CD8-positive, alpha-beta memory T cell (primary cell): ENCODE results near the gene SLC6A19. TPM values are rescaled to one million over a fixed set of nuclear protein-coding genes. Genes with fewer than 3 reads are reported as not detected.

Source experiments
- CTCF ChIA-PET: fragments of 350-600 bp; sonication (Branson Sonifier 250); formaldehyde crosslinking; loops from one replicate; lab custom pipeline; 2021; ENCODE audit warnings: antibody characterized with exemption; lab: Charles Lee
- POLR2A ChIA-PET: fragments of 350-600 bp; sonication (Branson Sonifier 250); formaldehyde crosslinking; loops from one replicate; lab custom pipeline; 2021; ENCODE audit warnings: antibody characterized with exemption; lab: Charles Lee
- DNase-seq, 5 donors: peaks; one replicate each; pipeline versions ENCODE4 v3.0.0 to v3.0.0-alpha.2; 2020 to 2022; ENCODE audit warnings: mixed read lengths in 1 of 5
- H3K27ac ChIP-seq: one replicate; pipeline ENCODE4 v1.7.0; 2013; ENCODE audit warnings: low read depth, mild to moderate bottlenecking, low read length, moderate library complexity
- H3K27me3 ChIP-seq: 2 replicates; pipeline ENCODE4 v1.7.0; 2013; ENCODE audit warnings: low read length, mild to moderate bottlenecking; ENCODE audit not compliant: insufficient read depth, poor library complexity, severe bottlenecking
- H3K36me3 ChIP-seq: 2 replicates; pipeline ENCODE4 v1.7.0; 2013; ENCODE audit warnings: mild to moderate bottlenecking, low read length, moderate library complexity; ENCODE audit not compliant: insufficient read depth
- H3K4me1 ChIP-seq: 2 replicates; pipeline ENCODE4 v1.7.0; 2013; ENCODE audit warnings: mild to moderate bottlenecking, low read length, moderate library complexity; ENCODE audit not compliant: insufficient read depth
- H3K4me3 ChIP-seq: 2 replicates; pipeline ENCODE4 v1.7.0; 2013; ENCODE audit warnings: mild to moderate bottlenecking, low read length
- H3K9me3 ChIP-seq: 2 replicates; pipeline ENCODE4 v1.7.0; 2013; ENCODE audit warnings: mild to moderate bottlenecking, low read length
- H3K27ac Mint-ChIP-seq, 8 donors: one replicate each; pipeline ENCODE4 v1.8.0; 2020 to 2021; ENCODE audit warnings: mixed read lengths in 8 of 8, mild to moderate bottlenecking in 6 of 8, inconsistent platforms in 3 of 8, moderate library complexity in 3 of 8
- H3K27me3 Mint-ChIP-seq, 2 donors: one replicate each; pipeline ENCODE4 v1.8.0; 2020 to 2021; ENCODE audit warnings: mixed read lengths in 2 of 2, mild to moderate bottlenecking in 1 of 2, moderate library complexity in 1 of 2
- H3K36me3 Mint-ChIP-seq, 3 donors: one replicate each; pipeline ENCODE4 v1.8.0; 2020 to 2021; ENCODE audit warnings: mixed read lengths in 3 of 3, inconsistent platforms in 1 of 3, mild to moderate bottlenecking in 1 of 3
- H3K4me1 Mint-ChIP-seq, 3 donors: one replicate each; pipeline ENCODE4 v1.8.0; 2020 to 2021; ENCODE audit warnings: mixed read lengths in 3 of 3, inconsistent platforms in 1 of 3, mild to moderate bottlenecking in 1 of 3
- H3K4me3 Mint-ChIP-seq, 7 donors: one replicate each; pipeline ENCODE4 v1.8.0; 2020 to 2021; ENCODE audit warnings: mixed read lengths in 7 of 7, mild to moderate bottlenecking in 6 of 7, moderate library complexity in 4 of 7, inconsistent platforms in 2 of 7
- H3K9me3 Mint-ChIP-seq, 5 donors: one replicate each; pipeline ENCODE4 v1.8.0; 2020 to 2022; ENCODE audit warnings: mixed read lengths in 5 of 5, mild to moderate bottlenecking in 3 of 5, moderate library complexity in 2 of 5, inconsistent platforms in 1 of 5
- polyA plus RNA-seq: library from polyadenylated mRNA; unstranded; fragments of 300-500 nt; fragmentation: Illumina TruSeq; gene quantifications from one replicate; pipeline ENCODE4 v1.2.3, GENCODE V29; 2021
- total RNA-seq, 2 experiments: library from RNA; stranded (reverse); gene quantifications; one replicate each; pipeline ENCODE4 v1.2.3, GENCODE V29; 2021

Gene SLC6A19
- total and polyA plus RNA-seq, 3 experiments from 2014 or later, result not detected

DNA sequence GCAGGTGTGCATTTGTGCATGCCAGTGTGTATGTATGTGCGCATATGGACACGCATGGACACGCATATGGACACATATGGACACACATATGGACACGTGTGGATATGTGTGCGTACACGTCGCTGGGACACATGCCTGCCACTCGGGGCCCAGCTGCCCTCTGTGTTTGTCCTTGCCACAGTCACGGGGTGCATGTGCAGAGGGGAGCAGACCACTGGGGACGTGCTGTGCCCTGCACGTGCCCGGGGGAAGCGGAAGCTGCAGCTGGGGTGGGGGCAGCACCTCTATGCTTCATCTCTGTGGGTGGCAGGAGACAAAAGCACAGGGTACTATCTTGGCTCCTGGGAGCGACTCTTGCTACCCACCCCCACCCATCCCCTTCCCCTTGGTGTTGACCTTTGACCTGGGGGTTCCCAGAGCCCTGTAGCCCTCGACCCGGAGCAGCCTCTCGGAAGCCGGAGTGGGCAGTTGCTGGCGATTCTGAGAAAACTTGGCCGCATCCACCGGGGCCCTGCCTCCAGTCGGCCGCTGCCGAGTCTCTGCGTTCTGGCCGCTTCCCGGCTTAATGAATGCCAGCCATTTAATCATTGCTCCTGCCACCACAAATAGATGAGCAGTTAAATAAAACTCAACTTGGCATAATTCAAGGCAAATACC lies 21.4 kb downstream of the SLC6A19 start:
- Histone ChIP-seq H3K4me1 (no peaks in the 10 kb centered on the region), H3K4me3 (no peak overlapping the region), H3K36me3 (no peaks in the 10 kb centered on the region), H3K27me3 (no peaks in the 10 kb centered on the region), H3K9me3 (no peaks in the 10 kb centered on the region), H3K27ac (no peak overlapping the region)
- Mint-ChIP-seq H3K27ac (no peak overlapping the region), H3K27me3 (peaks cover 2 to 16% of the 10 kb centered on the region in 2 donors), H3K9me3 (no peaks in the 10 kb centered on the region), H3K36me3 (no peaks in the 10 kb centered on the region), H3K4me3 (no peak overlapping the region), H3K4me1 (no peaks in the 10 kb centered on the region)
- POLR2A ChIA-PET, result no interaction called here
- CTCF ChIA-PET, result no interaction called here
- DNase-seq, result no peak

DNA sequence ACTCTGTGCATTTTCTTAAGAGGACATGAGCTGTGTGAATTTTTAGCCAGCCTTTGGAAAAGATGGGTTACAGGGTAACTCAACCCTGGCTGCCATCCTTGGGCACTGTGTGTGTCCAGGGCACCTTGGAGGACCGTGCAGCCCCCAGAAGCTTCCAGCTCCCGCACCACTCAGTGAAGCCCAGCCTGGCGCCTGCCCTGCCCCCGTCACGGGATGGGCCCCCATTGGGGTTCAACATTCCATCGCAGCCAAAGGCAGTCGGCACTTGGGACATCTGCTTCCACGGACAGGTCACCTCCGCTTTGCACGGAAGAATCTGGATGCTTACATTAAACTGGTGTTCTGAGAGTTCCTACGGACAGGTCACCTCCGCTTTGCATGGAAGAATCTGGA lies 21.9 kb downstream of the SLC6A19 start:
- Mint-ChIP-seq H3K9me3 (no peaks in the 10 kb centered on the region), H3K36me3 (no peaks in the 10 kb centered on the region), H3K4me3 (no peak overlapping the region), H3K27ac (no peak overlapping the region), H3K4me1 (no peaks in the 10 kb centered on the region), H3K27me3 (peaks cover 2 to 12% of the 10 kb centered on the region in 2 donors)
- DNase-seq, result no peak
- ChIA-PET POLR2A (no interaction called here), CTCF (no interaction called here)
- H3K9me3 ChIP-seq, result no peaks in the 10 kb centered on the region
- H3K27ac ChIP-seq, result no peak overlapping the region
- H3K4me1 ChIP-seq, result no peaks in the 10 kb centered on the region
- no peak overlapping the region for H3K4me3 ChIP-seq
- no peaks in the 10 kb centered on the region for H3K27me3 ChIP-seq
- H3K36me3 ChIP-seq, result no peaks in the 10 kb centered on the region

DNA sequence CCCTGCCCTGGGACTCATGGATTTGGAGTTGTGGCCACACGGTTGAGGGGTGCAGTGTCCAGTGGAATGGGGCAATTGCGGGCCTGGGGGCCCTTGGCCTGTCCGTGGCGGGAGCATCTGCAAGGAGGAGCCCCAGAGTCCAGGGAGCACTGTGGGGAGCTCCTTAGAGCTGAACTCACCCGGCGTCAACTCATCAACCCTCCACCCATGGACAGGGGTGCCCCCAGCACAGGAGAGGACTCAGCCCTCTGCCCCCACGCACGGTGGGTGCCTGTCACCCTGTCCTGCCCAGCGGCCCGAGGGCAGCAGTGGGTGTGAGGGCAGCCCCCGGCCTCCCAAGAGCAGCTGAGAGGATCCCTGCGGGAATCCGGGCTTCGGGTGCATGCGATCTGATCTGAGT lies 23.2 kb downstream of the SLC6A19 start:
- H3K27me3 ChIP-seq, result peaks cover 4% of the 10 kb centered on the region
- Mint-ChIP-seq H3K4me3 (no peak overlapping the region), H3K4me1 (peaks cover 0 to 4% (median 0%) of the 10 kb centered on the region in 3 donors), H3K9me3 (no peaks in the 10 kb centered on the region), H3K27ac (peak overlapping the region in 1 of 8 donors; percentile 74), H3K27me3 (peaks cover 6 to 14% of the 10 kb centered on the region in 2 donors), H3K36me3 (no peaks in the 10 kb centered on the region)
- H3K9me3 ChIP-seq, result no peaks in the 10 kb centered on the region
- ChIA-PET CTCF (no interaction called here), POLR2A (no interaction called here)
- H3K4me3 ChIP-seq, result no peak overlapping the region
- H3K36me3 ChIP-seq, result no peaks in the 10 kb centered on the region
- DNase-seq, result no peak
- no peak overlapping the region for H3K27ac ChIP-seq
- H3K4me1 ChIP-seq, result no peaks in the 10 kb centered on the region

DNA sequence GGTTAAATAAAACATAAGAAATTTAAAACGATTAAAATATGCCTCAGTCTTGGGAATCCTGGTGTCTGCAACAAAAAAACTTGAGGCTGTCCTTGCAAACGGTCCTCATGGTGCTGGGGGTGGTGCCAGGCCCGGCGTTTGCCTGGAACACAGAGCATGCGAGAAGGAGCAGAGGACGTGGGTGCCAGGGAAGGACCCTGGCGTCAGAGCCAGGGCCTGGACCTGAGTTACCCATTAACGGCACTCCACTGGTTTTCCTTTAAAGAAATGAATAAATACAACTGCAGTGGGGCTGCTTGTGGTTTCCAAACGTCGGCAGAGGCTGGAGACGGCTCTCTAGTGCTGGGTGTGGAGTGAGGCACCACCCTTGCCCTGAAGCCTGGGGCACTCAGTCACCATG lies 23.7 kb downstream of the SLC6A19 start, which contains the start of gene SLC6A18:
SLC6A18 (plus strand) TSS at position 301 of the 400 bp plus-strand sequence; CDS start at position 398, 97 bp downstream.
- Histone ChIP-seq H3K36me3 (no peaks in the 10 kb centered on the region), H3K4me1 (no peaks in the 10 kb centered on the region), H3K27me3 (peaks cover 4% of the 10 kb centered on the region), H3K27ac (no peak within 1 kb of the TSS), H3K4me3 (no peak within 1 kb of the TSS), H3K9me3 (no peaks in the 10 kb centered on the region)
- Mint-ChIP-seq H3K9me3 (no peaks in the 10 kb centered on the region), H3K27ac (peak within 1 kb of the TSS in 1 of 8 donors; percentile 74), H3K4me1 (peaks cover 0 to 4% (median 0%) of the 10 kb centered on the region in 3 donors), H3K4me3 (no peak within 1 kb of the TSS), H3K36me3 (no peaks in the 10 kb centered on the region), H3K27me3 (peaks cover 6 to 17% of the 10 kb centered on the region in 2 donors)
- CTCF ChIA-PET, result no interaction called here
- POLR2A ChIA-PET, result no interaction called here
- no peak for DNase-seq

DNA sequence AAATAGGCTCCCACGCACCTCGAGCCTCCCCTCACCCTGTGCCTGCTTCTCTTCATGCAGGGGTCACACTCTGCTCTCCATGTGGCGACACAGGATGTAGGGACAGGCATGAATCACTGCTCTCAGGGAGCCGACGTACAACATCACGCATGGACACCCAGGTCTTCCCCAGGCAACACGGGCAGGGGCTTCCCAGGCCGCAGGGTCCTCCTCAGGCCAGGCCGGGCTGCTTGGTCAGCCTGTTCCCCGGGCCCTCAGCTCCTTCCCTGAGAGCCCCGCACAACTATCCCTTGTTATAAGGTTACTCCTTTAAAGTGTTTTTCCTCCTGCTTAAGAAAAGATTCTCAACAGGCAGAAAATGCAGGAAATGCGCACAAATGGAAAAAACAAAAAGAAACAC lies 24.8 kb downstream of the SLC6A19 start:
- Histone ChIP-seq H3K9me3 (no peaks in the 10 kb centered on the region), H3K4me1 (no peaks in the 10 kb centered on the region), H3K36me3 (no peaks in the 10 kb centered on the region), H3K27me3 (peaks cover 4% of the 10 kb centered on the region), H3K27ac (no peak overlapping the region), H3K4me3 (no peak overlapping the region)
- ChIA-PET POLR2A (no interaction called here), CTCF (no interaction called here)
- Mint-ChIP-seq H3K27ac (no peak overlapping the region), H3K36me3 (no peaks in the 10 kb centered on the region), H3K27me3 (peaks cover 6 to 22% of the 10 kb centered on the region in 2 donors), H3K9me3 (no peaks in the 10 kb centered on the region), H3K4me1 (peaks cover 0 to 4% (median 0%) of the 10 kb centered on the region in 3 donors), H3K4me3 (no peak overlapping the region)
- no peak for DNase-seq

DNA sequence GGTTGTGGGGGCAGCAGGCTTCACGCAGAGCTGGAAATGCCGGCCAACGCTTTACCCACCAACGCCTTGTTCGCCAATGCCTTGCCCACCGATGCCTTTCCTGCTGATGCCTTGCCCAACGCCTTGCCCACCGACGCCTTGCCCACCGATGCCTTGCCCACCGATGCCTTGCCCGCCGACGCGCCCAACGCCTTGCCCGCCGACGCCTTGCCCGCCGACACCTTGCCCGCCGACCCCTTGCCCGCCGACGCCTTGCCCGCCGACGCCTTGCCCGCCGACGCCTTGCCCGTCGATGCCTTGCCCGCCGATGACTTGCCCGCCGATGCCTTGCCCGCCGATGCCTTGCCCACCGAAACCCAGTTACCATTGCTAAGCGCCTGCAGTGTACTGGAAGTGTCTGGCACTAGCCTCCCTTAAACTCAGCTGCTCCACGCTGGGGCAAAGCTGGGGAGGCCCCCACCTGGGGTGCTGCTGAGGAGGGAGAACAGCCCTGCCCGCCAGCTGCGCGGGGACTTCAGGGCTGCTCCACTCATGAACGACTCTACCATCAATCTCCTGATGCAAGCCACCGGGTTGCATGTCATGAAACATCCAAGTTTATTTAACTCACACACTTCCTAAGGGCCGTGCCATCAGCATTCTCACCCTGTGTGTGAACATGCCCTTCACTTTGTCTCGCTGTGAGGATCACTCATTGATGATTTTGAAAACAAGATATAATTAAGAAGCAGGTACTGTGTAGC lies 25.6 kb downstream of the SLC6A19 start:
- Mint-ChIP-seq H3K27ac (no peak overlapping the region), H3K4me3 (no peak overlapping the region), H3K4me1 (peaks cover 0 to 4% (median 0%) of the 10 kb centered on the region in 3 donors), H3K36me3 (no peaks in the 10 kb centered on the region), H3K27me3 (peaks cover 6 to 22% of the 10 kb centered on the region in 2 donors), H3K9me3 (no peaks in the 10 kb centered on the region)
- H3K9me3 ChIP-seq, result no peaks in the 10 kb centered on the region
- H3K27me3 ChIP-seq, result peaks cover 4% of the 10 kb centered on the region
- no peaks in the 10 kb centered on the region for H3K4me1 ChIP-seq
- POLR2A ChIA-PET, result no interaction called here
- no peak for DNase-seq
- CTCF ChIA-PET, result no interaction called here
- no peaks in the 10 kb centered on the region for H3K36me3 ChIP-seq
- H3K4me3 ChIP-seq, result no peak overlapping the region
- no peak overlapping the region for H3K27ac ChIP-seq

DNA sequence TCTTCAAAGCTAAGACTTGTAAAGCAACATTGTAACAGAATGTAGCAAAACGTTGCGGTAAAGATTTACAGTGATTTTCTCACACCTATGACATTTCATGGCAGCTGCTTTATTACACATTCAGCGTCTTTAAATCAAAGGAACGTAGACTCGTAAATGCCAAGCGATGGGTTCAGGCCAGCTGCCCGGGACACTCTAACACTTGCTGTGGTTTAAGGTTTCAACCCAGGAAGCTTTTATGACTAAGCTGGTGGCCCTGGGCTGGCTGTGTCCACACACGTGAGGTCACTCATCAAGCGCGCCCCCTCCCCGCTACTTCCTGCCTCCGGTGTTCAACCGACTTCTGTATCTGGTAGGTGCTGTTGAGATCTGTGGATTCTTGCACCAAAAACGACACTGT lies 26.3 kb downstream of the SLC6A19 start:
- CTCF ChIA-PET, result no interaction called here

DNA sequence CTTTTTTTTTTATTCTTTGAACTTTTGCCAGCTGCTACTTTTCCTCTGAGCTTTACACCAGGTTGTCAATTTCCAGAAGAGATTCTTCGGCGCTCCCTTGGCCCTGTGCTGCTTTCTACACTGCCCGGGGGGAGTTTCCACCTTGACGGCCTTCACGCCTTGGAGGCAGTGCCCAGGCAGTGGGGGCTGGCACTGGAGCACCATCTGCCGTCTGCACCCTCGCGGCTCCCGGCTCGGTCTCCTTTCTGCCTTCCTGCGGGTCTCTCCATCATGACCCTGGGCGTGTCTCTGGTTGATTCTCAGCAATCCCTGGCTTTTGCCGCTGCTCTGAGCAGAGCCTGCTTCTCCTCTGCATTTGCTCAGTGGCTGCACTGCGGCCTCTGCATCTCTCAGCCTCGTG lies 26.7 kb downstream of the SLC6A19 start:
- Mint-ChIP-seq H3K27ac (no peak overlapping the region), H3K27me3 (peaks cover 6 to 22% of the 10 kb centered on the region in 2 donors), H3K4me1 (peaks cover 0 to 4% (median 0%) of the 10 kb centered on the region in 3 donors), H3K4me3 (no peak overlapping the region), H3K36me3 (no peaks in the 10 kb centered on the region), H3K9me3 (no peaks in the 10 kb centered on the region)
- ChIA-PET CTCF (no interaction called here), POLR2A (no interaction called here)
- peaks cover 4% of the 10 kb centered on the region for H3K27me3 ChIP-seq
- DNase-seq, result no peak
- no peaks in the 10 kb centered on the region for H3K4me1 ChIP-seq
- H3K4me3 ChIP-seq, result no peak overlapping the region
- H3K36me3 ChIP-seq, result no peaks in the 10 kb centered on the region
- no peak overlapping the region for H3K27ac ChIP-seq
- H3K9me3 ChIP-seq, result no peaks in the 10 kb centered on the region

More for the DNA sequence above, 26.3 kb downstream of the SLC6A19 start:
- POLR2A ChIA-PET, result no interaction called here
- Histone ChIP-seq H3K27ac (no peak overlapping the region), H3K9me3 (no peaks in the 10 kb centered on the region), H3K36me3 (no peaks in the 10 kb centered on the region), H3K4me3 (no peak overlapping the region), H3K27me3 (peaks cover 4% of the 10 kb centered on the region), H3K4me1 (no peaks in the 10 kb centered on the region)
- Mint-ChIP-seq H3K4me3 (no peak overlapping the region), H3K36me3 (no peaks in the 10 kb centered on the region), H3K27me3 (peaks cover 6 to 22% of the 10 kb centered on the region in 2 donors), H3K4me1 (peaks cover 0 to 4% (median 0%) of the 10 kb centered on the region in 3 donors), H3K27ac (no peak overlapping the region), H3K9me3 (no peaks in the 10 kb centered on the region)
- DNase-seq, result no peak
